ENCODE results near the gene CHRM5.
"Not testable (repeated sequence)": the region's sequence is repeated elsewhere in the genome, so short reads cannot be mapped to it uniquely, and the experiment has no call there.

CHRM5 gene

DNA sequence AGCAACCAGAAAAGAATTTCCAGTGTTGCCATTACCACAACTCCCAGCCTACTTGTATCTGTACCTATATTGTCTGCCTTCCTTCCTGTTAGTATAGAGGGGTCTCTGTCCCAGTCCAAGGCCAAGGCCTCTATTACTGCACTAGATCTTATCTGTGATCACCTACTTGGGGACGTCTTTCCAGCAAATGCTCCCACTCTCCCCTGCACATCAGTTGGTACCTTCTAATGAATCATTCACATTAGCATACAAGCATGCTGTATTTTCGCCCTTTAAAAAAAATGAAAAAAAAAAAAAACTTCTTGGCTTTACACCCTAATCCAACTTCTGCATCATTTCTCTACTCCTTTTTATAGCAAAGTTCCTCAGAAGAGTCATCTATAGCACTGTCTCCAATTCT, 75.5 kb downstream of the CHRM5 start:
- DNase-seq = no peak

DNA sequence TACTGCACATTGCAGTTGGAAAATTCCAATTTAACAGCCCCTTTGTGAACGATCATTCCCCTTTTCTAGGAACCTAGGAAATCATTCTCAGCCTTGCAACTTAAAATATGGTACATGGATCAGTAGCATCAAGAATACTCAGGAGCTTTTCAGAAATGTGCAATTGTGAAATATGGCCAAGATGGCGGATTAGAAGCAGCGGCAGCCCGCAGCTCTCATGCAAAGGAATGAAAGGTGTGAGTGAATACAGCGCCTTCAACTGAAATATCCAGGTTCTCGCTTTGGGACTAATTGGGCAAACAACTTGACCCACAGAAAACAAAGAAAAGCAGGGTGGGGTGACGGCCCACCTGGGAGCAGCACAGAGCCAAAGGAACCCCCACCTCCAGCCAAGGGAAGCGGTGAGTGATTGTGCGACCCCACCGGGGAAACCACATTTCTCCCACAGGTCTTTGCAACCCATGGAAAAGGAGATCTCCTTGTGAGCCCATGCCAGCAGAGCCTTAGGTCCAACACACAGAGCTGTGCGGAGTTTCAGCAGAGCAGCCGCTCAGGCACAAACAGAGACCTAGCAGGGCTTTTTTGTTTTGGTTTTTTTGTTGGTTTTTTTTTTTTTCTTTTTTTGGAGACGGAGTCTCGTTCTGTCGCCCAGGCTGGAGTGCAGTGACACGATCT, 78.3 kb downstream of the CHRM5 start:
- DNase-seq = no peak

DNA sequence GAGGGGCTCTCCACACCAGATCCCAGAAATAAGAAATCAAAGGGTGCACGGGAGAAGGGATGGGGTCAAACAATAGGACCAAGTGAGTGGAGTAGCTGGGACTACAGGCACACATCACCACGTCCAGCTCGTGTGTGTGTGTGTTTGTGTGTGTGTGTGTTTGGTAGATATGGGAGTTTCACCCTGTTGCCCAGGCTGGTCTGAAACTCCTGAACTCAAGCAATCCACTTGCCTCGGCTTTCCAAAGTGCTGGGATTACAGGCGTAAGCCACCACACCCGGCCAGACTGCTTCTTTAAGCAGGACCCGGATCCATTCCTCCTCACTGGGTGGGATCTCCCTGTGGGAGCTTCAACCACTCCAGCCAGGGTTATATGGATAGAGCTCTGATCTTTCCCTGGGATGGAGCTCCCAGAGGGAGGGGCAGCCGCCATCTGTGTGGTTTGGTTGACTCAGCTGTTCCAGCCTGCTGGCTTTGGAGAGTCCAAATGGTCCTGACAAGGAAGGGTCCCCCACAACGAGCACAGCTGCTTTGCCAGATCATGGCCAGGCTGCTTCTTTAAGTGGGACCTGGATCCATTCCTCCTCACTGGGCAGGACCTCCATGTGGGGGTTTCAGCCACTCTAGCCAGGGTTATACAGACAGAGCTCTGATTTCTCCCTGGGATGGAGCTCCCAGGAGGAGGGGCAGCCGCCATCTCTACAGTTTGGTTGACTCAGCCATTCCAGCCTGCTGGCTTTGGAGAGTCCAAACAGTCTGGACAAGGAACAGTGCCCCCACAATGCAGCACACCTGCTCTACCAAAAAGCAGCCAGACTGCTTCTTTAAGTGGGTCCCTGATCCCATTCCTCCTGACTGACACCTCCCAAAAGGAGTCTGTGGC, 79.8 kb downstream of the CHRM5 start:
- no peak for DNase-seq

DNA sequence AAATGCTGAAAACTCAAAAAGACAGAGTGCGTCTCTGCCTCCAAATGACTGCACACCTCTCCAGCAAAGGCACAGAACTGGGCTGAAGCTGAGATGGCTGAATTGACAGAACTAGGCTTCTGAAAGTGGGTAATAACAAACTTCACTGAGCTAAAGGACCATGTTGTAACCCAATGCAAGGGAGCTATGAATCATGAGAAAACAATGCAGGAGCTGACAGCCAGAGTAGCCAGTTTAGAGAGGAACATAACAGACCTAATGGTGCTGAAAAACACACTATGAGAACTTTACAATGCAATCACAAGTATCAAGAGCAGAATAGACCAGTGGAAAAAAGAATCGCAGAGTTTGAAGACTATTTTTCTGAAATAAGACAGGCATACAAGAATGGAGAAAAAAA, 80.8 kb downstream of the CHRM5 start:
- no peak for DNase-seq

DNA sequence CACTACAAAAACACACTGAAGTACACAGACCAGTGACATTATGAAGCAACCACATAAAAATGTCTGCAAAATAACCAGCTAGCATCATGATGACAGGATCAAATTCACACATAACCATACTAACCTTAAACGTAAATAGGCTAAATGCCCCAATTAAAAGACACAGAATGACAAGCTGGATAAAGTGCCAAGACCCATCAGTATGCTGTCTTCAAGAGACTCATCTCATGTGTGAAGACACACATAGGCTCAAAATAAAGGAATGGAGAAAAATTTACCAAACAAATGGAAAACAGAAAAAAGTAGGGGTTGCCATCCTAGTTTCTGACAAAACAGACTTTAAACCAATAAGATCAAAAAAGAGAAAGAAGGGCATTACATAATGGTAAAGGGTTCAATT, 82.1 kb downstream of the CHRM5 start:
- DNase-seq = not testable (repeated sequence)

DNA sequence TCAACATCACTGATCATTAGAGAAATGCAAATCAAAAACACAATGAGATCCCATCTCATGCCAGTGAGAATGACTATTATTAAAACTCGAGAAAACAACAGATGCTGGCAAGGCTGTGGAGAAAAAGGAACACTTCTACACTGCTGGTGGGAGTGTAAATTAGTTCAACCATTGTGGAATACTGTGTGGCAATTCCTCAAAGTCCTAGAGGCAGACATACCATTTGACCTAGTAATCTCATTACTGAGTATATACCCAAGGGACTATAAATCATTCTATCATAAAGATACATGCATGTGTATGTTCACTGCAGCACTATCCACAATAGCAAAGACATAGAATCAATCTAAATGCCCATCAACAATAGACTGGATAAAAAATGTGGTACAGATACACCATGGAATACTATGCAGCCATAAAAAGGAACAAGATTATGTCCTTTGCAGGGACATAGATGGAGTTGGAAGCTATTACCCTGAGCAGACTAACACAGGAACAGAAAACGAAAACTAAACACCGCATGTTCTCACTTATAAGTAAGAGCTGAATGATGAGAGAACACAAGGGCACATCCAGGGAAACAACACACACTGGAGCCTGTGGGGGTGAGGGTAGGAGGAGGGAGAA, 85.9 kb downstream of the CHRM5 start:
- no peak for DNase-seq

DNA sequence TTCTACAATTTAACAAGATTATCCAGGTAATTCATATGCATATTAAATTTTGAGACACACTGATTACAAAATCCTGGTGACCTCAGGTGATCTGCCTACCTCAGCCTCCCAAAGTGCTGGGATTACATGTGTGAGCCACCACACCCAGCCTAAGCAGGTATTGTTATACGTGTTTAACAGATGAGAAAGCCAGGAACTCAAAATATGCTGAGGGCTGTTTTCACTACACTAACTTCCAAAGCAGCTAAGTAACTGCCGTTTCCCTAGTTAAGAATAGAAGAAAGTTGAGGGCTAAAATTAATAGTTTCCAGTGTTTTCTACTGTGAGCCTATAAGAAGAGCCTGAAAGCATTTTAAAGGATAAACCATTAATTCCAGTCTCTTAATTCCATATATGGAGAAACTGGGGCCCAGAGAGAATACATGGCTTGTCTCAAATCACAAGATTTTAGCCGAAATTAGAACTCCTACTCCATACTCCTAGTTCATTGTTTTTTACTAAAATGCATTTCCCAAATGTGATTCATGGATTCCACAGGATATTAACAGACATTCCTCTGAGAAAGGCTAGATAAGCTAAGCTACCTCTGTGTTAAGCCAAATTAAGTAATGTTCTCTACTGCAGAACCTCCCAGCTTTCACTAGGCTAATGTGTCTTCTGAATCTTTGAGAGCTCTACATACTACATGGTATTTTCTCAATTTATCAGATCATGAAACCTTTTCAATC, 87.7 kb downstream of the CHRM5 start:
- no peak for DNase-seq

DNA sequence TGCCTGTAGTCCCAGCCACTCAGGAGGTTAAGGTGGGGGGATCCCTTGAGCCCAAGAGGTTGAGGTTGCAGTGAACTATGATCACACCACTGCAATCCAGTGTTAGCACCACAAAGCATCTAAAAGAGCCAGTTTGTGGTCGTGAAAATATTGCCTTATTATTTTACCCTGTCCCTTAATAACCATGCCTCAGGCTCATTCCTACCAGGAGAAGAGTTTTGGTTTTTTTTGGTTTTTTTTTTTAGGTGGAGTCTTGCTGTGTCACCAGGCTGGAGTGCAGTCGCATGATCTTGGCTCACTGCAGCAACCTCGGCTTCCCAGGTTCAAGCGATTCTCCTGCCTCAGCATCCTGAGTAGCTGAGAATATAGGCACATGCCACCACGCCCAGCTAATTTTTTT, 88.6 kb downstream of the CHRM5 start:
- DNase-seq = no peak

DNA sequence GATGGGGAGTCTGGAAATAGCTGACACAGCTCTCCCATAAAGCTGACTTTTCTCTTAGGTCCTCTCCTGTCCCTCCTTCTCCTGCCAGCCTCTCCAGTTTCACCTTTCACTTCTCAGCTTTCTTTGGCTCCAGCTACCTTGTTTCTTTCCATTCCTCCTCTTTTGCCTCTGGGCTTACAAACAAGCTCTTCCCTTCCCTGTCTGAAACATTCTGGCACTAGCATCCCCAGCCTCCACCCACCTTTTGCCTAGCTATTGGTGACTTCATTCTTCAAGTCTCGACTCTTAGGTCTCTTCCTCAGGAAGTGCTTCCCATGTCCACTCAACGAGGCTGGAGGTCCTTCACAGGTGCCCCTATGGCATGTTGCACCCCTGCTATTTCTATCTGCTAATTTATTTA, 91.2 kb downstream of the CHRM5 start:
- DNase-seq = no peak

DNA sequence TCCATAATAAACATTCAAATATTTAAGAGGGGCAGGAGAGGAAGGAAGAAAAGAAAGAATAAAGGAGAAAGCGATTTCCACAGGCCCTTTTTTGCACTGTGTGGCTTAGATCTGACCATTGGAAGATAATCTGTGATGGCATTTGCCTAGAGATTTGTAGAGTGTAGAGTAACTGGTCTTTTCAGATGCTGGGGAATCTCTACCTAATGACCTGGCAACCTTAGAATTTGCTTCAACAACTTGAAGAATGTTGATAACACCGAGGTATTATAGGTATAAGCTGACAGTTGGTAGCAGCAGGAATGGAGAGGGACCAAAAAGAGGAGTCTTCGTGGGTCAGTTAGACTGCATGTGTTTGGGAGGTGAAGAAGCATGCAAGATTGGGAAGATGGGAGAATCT, 91.6 kb downstream of the CHRM5 start:
- no peak for DNase-seq

DNA sequence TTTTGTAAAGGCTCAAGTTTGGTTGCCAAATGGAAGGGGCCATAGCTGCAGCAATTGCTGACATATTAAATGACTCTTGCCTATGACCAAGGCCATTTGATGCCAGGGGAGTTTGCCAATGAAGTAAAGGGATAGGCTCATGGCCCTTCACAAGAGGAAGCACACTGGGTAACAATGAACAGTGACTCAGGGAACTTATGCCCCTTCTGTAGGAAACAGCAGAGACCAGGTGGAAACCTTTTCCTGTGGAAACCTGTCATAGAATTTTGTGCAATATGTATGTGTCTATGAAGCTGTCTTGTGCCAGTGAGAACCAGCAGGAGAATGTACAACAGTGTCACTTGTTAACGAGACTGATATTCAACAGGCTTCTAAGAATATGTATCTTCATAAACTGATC, 96.1 kb downstream of the CHRM5 start:
- no peak for DNase-seq

DNA sequence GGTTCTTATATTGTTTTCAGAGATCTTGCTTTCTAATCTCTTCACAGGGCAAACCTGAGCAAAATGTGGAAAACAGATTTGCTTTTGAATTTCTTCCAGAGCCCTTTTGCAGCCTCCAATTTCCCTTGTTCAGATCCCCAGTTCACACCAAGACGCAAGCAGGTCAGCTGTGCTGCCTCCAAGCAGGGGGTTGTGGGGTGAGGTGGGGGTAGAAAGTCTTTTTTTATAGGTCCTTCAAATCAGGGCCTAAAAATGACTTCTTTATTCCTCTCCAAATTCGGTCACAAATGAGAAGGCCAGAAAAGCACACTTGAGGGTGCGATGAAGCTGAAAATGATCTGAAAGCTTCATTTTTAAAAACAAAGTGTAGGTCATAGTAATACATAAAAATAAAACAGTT, 97.0 kb downstream of the CHRM5 start:
- no peak for DNase-seq

DNA sequence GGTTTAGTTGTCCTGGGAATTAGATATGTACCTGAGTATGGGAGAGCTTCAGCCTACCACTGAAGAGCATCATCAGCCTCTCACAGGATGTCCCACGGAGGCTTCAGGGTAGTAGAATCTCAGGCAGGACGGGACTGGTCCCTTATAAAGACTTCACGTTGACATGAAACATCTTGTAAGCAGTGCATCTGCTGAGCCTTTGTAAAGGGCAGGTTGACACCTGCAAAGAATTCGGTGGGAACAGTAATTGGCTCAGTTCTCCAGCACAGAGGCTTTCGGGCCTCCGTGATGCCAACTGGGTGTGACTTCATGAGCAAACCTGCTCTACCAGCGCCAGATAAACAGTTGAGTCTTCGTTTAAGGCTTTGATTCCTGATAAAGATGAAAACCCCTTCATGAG, 97.6 kb downstream of the CHRM5 start:
- no peak for DNase-seq

DNA sequence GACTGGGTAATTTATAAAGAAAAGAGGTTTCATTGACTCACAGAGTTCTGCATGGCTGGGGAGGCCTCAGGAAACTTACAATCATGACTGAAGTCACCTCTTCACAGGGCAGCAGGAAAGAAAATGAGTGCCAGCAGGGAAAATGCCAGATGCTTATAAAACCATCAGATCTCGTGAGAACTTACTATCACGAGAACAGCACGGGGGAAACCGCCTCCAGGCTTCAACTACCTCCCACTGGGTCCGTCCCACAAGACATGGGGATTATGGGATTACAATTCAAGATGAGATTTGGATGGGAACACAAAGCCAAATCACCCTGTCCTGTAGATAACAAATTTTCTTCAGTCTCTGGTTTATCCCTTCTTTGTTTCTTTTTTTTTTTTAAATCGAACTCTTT, 101.7 kb downstream of the CHRM5 start:
- no peak for DNase-seq

DNA sequence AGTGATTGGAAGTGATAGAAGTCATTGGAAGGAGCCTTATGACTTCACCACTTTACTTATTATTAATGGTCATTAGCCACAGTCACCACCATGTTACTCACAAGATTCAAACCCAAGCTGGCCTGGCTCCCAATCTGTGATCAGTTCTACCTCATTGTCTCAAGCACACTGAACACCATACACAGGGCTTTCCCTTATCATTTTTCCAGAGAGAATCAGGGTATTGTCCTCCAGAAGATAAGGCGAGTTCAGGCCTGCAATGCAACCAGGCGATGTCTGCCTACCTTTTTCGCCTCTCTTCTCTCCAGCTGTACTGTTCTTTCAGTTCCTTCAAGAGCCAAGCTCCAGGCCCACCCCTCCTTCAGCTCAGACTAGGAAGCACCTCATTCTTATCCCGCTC, 108.5 kb downstream of the CHRM5 start:
- DNase-seq = no peak

DNA sequence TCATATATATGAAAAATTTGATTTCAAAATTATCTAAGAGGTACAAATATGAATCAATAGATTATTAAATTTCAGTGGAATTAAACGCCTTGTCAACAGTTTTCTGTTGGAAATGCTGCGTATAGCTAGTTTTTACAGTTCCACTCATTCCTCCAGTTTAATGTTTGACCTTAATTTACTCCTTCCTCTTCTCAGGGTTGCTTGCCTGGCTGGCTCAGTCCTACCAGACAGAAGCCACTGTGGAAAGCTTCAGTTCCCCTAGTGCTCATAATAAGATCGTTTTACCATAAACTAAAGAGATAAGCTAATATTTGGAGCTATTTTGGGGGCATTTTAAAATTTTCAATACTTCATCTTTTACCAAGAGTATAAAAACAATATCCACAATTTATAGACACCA, 110.6 kb downstream of the CHRM5 start:
- no peak for DNase-seq

DNA sequence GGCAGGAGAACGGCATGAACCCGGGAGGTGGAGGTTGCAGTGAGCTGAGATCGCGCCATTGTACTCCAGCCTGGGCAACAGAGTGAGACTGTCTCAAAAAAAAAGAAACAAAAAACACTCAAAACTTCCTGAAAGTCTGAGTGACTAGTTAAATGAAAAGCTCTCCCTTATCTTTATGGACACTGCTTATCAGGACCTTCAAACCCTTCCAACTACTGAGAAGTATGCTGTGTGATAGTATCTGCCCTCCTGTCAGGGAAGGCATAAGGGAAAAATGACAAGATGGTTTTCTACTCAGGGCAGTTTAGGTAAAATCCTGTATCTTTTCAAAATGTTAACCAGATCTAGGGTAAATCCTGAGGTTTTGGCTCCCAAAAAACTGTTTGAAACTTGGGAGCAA, 111.6 kb downstream of the CHRM5 start:
- no peak for DNase-seq

DNA sequence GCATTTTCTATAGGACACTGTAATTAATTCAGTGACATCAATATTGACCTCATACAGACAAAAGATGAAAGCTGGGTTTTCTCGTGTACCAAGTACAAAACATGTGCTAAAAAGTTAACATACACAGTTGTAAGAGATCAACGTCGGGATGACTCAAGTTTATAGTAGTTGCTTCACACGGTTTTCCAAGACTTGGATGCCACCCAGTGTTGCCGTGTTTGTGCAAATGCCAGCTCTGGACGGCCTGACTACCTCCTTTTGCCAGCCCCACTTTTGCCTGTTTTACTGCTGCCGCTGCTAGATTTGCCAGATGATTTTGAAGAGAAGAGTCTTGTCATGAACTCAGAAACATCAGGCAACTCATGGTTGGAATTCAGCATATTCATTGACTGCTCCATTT, 115.8 kb downstream of the CHRM5 start:
- no peak for DNase-seq

DNA sequence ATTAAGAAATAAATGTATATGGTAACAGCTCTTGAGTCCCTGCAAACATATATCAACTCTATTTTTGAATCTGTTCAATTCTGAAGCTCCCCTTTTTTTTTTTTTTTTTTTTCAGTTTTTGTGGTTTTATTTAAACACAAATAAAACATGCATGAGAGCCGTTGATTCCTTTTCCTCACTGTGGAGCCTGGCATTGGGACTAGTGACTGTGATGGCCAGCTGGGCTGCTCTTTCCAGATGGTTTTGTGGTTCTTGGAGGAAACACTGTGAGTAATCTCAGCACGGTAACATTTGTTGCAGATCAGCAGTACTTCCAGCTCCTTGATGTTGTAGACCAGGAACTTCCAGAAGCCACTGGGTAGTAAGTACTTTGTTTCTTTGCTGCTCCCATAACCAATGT, 117.4 kb downstream of the CHRM5 start:
- DNase-seq = no peak

DNA sequence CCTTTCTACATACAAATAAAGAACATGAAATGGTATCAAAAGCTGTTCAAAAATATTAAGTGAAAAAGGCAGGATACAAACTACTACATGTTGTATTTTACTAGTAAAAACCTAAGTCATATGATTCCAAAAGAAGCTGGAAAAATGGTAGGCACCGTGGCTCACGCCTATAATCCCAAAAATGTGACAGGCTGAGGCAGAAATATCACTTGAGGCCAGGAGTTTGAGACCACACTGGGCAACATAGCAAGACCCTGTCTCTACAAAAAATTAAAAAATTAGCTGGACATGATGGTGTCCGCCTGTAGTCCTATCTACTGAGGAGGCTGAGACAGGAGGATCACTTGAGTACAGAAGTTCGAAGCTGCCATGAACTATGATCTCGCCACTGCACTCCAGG, 131.6 kb downstream of the CHRM5 start:
- DNase-seq = no peak

DNA sequence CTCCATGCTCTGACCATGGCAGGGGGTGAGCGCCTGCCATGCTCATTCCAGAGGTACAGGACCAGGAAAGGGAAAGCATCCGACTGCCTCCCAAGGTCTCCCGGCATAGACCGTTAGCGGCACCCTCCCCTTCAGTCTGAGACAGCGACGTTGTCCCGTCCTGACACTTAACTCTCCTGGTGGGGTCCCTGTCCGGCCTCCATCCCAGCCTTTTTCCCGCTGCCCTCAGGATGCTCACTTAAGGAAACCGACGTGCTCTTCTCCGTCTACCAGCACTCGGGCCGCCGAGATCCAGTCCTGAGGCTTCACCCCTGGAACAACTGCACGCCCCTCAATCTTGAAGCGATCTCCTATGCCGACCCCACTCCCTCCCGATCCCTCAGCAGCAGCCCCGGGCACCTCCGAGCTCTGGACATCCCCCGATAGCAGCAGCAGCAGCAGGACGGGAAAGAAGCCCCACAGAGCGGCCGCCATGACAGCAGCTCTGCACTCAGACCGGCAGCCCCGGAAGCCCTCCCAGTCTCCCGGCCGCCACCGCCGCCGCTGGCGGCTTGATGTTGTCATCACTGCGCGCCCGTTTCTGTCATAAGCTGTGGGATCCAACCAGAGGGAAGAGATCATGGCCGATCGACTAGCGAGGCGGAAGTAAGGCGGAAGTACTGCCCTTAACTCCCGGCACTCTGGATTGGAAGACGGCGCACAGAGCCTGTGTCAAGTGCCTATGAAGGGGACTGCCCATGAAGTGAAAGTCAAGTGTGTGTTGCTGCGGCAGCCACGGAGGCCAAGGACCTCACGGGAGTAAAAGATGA, 133.3 kb downstream of the CHRM5 start, which contains the start of the genes EMC7 and PGBD4:
TSS of gene EMC7 (minus strand) at position 497 of the 809 bp plus-strand sequence. CDS start at position 474, 23 bp downstream.
TSS of gene PGBD4 (plus strand) at position 718 of the 809 bp plus-strand sequence. CDS start 449 bp downstream, outside the sequence.
- peak; percentile 90 for DNase-seq
